UCSD-AML1 (cell line): Measurements from ENCODE around the gene PCDH1.

Source experiments
- DNase-seq: peaks from one replicate; lab custom pipeline; 2025; ENCODE audit not compliant: unreplicated experiment; lab: John Stamatoyannopoulos, UW

PCDH1 gene

DNA sequence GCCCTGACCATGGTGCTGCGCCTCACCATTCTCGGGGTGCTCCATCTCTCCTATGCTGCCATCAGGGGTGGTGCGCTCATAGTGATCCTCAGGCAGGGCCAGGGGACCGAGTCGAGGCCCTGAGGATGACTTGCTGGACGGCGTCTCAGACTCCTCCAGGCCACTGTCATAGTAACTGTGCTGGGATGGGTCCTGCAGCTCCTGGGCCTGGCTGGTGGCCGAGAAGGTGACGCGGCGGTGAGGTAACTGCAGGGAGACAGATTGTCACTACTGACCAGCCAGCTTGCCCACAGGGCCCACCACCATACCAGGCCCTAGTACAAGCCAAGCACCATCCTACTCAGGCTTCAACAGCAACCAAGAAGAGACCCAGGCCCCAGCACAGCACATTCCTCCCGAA, 21.0 kb downstream of the PCDH1 start:
- no peak for DNase-seq

DNA sequence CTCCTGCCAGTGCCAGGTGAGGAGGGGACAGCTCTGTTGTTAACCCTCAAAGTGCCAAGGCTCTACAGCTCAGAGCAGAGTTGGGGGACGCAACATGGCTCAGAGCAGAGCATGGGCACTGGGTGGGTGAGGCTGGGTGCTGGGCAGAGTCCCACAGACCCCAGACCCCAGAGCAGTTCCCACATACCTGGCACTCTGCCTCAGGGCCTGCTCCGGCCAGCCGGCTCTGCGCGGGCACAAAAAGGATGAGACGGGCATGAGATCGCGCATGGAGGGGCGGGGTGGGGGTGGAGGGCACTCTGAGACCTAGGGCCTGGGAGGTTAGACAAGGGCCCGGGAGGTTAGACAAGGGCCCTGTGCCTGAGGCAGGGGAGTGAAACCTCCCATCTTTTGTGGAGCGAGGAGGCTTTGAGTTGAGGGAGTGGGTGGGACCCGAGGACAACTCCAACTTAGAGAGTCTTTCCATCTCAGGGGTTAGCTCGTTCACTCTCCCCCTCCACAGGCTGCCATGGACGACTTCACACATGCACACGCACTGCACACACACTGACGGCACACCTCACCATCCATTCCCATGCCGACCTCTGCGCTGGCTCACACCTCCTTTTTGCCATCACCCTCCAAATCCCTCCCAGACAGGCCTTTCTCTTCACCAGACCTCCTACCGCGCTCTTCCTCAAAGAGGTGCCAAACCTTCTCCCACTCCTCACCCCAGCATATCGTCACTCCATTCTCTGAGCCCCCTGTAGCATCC, 22.0 kb downstream of the PCDH1 start:
- no peak for DNase-seq

DNA sequence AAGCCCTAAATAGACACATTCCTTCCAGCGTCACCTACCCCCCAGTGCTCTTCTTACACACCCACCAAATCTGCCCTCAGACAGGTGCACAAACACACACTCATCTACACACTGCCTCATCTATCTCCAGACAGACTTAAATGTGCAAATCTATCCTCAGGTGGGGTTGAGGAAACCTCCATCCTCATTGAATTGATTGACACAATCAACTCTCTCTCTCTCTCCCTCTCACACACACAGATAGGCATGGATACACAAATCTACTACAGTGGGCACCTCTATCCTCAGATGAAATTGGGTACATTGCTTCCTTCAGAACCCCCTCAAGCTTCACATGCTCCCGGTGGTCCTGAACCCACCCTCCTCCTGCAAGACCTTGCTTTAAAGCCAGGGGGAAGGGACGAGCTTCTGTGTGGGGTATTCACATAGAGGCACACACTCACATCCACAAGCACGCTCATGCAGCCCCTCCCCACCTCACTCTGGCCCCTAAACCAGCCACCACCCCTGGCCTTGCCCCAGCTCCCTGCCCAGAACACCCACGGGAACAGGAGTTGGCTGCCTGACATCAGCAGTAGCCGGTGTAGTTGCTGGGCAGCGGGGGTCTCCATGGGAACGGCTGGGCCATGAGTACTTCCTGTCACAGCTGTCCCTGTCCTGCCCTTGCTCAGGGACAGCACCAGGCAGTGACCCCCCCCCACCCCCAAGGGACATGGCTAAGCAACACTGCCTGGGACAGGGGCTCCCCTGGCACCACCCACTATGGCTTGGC, 22.8 kb downstream of the PCDH1 start:
- no peak for DNase-seq

DNA sequence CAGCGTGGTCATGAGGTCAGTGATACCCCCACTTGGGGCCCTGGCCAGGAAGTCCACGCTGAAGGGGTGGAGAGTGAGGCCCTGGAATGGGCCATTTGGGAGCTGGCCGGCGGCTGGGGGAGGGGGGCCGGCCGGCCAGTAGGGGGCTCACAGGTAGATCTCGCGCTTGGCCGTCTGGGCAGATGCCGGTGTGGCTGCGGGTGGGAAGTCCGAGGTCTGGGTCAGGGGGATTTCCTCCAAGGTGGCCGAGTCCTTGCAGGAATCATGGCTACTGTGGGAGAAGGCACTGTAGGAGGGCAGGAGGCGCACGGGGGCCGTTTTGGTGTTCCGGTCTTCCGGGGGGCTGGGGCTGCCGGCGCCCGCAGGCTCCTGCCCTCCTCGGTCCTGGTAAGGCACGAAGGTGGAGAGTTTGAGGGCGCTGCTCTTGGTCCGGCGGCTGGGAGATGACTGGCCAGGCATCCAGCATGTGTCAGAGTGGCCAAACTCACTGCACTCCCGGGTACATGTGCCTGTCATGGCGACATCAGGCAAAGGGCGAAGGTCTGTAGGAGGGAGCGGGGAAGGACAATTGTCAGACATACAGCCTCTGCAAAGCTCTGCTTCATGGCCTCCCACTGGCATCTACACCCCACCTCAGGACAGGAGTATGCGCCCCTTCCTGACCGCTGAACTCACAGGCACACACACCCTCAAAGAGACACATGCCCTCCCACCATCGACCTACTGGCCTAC, 24.1 kb downstream of the PCDH1 start:
- no peak for DNase-seq

DNA sequence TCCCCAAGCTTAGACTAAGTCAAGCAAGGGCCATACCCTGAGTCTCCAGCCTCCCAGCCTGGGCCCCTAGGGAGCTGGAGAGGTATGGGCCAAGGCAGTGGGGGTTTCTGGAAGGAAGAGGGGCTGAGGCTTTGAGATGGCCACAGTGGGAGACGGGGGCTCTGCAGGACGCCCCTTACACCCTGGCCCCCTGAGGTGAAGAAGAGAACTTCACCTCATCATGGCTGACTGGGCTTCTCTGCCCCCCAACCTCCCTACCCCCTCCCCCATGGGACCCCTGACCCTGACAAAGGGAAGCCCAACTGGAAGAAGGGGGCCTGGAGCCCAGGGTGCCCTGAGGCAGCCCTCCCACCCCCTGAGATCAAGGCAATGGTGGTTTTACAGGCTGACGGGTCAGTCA, 25.8 kb downstream of the PCDH1 start:
- no peak for DNase-seq

DNA sequence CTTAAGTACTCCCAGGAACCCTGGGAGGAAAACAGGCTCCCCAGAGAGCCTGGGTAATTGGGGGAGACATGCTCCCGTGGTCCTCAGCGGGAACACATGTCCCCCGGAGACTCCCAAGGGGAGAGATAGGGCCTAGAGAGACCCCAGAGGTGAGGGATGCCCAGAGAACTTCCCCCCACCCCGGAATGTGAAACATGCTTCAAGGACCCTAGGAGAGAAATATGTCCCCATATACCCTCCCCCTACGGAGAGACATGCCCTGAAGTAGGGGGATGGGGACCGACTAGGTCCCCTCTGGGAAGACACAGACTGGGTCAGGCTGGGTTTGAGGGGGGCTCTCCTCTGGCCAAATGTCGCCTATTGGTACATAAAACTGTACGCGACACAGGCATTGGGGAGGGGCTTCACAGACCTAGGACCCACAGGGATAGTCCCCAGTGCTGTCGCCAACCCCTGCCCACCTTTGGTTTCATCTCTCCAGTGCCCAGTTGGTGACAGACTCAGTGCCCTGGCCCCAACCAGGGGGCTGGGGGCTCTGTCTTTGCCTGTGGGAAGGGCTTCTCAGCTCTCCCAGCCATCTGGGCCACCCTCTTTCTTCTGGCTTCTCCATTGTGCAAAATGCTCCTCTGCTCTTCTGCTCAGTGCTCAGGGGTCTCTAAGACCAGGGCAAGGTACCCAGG, 26.9 kb downstream of the PCDH1 start:
- DNase-seq, result peak; percentile 23

DNA sequence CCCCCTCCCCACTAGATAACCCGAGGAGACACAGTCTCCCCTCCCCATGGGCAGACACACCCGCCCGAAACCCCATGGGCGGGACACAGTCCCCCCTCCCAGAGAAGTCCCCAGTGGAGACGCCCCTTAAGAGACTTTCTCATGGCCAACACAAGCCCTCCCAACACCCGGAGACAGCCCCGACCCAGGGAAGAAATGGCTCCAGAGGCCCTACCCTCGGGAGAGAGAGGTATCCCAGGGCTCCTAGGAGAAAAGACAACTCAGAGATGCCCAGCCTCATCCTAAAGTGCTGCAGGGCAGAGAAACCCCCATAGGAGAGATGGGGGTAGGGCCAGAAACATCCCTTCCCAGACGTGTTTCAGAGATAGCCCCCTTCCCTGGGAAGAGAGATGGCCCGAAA, 27.4 kb downstream of the PCDH1 start:
- no peak for DNase-seq

DNA sequence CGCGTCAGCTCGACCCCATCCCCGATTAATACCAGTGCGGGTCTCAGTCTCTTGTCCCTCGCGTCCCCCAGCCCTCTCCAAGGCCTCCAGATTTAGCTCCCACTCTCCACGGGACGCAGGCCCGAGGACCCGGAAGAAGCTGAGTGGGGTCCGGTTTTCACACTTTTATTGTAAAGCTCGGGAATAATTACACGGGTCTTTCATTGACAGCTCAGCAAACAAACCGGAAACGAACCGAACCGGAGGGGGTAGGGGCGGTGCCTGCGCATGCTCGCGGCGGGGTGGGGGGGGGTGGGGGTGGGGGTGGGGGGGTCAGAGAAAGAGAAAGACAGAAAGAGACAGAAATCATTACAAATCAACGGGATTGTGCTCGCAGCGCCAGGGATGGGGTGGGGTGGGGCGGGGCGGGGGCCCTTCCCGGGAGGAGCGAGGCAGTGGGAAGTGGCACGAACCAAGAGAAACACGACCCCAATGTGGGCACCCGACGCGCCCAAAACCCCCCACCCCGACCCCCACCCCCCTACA, 27.9 kb downstream of the PCDH1 start:
- DNase-seq, result no peak

DNA sequence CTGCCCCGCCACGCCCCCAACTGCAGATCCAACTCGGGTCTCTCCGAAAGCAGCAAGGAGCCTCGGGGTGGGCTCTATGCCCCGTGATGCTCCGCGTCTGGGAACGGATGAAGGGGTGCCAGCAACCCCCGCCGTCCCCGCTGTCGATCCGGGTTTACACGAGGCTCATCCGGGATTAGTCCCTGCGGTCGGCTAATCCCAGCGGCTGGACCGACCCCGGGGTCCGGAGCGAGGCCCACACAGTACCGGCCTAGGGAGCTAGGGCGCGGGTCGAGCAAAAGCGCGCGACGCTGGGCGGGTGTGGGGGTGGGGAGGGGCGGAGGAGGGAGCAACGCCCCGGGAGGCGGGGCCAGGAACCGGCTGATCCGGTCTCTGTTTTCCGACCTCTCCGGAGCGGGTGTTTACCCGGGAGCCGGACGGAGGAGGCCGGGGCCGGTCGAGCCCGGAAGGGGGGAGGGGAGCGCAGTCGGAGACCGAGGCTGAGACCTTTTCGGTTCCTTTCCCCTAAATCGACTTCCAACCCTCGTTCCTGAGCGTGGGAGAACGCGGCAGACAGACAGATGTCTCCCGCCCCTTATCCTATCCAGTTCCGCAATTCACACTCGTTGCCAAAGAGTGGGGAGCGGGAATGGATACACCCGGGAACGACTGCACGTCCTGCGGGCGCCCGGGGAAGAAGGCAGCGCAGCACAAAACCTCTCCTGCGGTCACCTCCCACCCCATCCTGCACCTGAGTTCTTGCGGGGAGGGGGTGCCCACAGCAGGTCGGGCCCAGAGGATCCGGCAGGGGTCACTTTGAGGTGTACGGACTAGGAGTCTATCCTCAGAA, 28.6 kb downstream of the PCDH1 start:
- DNase-seq, result peak; percentile 83

DNA sequence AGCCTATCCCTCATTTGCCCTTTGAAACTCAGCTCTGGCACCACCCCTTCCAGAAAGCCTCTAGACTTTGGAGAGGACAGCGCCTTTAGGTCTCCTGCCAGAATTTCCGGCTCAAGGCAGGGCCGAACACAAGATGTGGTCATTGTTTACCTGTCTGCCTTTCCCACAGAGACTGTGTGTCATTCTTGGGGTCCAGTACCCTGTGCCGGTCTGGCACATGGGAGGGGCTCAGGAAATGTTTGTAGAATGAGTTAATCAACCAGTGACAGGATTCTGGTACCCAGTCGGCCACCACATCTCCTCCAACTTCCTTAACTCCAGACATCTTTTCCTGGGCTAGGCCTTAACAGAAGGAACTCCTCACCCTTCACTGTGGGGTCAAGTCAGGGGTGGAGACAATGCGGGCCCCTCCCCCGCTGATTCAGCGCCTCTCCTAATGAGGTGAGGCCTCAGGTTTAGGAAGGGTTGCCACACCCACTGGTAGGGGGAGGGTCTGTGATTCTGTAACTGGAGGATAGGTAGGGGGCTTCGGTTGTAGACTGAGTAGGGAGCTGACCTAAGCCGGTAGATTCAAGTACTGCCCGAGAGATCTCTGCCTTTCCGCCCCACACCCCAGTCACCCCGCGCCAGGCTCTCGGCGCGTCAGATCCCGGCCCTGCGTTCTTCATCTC, 29.3 kb downstream of the PCDH1 start:
- DNase-seq, result peak; percentile 78

DNA sequence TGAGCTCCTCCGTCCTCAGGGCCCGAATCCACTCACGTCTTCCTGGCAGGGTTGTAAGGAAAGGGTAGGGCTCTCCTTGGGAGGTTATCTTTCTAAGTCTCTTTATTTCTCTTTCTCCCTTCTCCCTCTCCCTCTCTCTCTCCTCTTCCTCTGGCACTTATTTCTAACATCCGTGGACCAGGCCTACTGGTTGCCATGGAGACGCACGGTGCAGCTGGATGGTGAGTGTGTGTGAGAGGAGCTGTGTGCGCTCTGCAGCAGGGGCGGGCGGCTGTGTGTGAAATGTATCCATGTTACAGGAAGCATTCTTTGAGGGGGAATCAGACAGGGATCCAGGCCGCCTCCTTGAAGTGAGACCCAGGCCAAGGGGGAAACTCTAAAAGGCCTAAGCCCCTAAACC, 32.2 kb downstream of the PCDH1 start:
- no peak for DNase-seq

DNA sequence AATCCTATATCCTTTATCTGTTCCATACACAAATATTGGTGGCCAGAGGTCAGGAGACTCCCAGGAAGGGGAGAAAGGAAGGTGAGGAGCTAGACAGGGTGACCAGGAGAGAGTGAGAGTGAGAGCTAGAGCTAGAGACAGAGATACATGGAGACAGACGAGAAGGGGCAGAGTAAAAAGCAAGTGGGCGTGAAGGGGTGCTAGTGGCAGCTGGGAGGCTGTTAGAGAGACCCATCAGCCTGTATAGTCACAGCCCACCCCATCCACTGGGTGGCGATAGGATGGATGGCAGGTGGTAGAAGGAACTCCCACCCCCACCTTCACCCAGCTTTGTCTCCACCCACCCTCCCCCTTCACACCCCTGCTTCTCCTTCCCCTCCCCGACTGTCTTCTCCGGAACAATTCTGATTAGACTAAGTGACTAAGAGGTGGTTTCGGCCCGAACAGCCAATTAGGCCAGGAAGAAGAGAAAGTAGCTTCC, 32.8 kb downstream of the PCDH1 start:
- peak; percentile 30 for DNase-seq

DNA sequence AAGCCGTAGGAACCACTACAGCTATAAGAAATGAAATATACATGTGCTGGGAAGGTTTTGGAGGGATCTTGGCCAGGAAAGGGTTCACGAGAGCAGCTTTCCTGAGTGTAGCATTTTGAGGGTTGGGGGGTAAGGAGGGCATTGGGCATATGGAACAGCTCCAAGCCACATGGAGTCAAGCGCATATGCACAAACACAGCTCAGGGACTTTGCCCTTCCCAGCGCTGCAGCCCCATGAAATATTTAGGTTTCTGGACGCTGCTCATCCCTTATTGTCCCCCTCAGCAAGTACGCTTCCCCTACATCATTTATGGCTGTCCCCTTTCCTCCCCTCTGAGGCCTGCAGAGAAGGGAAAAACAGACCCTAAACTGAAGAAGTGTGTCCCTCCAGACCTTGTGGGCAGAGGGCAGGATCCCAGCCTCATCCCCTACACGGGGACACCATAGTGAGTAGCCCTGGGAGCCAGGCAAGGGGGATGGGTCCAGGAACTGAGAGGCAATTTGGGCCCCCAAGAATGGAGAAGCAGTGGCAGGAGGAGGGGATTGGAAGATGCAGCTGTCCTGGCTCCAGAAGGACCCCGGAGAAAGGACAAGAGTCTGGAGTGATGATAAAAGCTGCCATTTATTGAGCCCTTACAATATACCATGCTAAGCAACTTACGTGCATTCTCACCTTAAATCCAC, 33.7 kb downstream of the PCDH1 start:
- no peak for DNase-seq

DNA sequence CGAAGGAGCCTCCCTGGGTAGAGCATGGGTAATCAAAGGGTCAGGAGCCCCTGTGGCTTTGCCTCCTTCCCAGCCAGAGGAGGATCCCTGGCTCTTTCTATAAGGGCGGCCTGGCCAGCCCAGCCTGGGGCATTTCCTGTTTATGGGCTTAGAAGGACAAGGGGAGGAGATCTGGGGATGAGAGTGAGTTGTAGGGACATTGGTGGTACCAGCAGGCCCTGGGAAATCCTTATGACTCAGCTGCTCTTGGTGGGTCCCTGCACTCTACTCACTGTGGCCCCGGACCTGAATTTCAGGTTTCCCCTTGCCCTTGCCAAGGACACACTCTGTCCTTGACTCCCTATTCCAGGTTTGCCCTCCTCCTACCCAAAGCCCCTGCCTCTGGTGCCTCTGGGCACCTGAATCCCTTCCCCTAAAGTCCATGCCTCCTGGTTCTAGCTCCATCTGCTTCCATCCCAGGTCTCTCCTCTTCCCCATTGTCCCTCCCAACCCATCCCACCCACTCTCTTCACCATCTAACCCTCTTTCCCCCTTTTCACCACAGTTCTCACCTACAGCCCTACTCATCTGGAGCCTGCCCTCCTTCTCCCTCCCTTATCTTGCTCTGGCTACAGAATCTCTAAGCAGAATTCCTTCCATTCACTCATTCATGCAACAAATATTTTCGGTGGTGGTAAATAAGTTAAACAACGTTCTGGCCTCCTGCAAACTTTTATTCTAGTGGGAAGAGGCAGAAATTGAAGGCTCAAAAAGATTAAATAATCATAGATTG, 34.9 kb downstream of the PCDH1 start:
- no peak for DNase-seq

DNA sequence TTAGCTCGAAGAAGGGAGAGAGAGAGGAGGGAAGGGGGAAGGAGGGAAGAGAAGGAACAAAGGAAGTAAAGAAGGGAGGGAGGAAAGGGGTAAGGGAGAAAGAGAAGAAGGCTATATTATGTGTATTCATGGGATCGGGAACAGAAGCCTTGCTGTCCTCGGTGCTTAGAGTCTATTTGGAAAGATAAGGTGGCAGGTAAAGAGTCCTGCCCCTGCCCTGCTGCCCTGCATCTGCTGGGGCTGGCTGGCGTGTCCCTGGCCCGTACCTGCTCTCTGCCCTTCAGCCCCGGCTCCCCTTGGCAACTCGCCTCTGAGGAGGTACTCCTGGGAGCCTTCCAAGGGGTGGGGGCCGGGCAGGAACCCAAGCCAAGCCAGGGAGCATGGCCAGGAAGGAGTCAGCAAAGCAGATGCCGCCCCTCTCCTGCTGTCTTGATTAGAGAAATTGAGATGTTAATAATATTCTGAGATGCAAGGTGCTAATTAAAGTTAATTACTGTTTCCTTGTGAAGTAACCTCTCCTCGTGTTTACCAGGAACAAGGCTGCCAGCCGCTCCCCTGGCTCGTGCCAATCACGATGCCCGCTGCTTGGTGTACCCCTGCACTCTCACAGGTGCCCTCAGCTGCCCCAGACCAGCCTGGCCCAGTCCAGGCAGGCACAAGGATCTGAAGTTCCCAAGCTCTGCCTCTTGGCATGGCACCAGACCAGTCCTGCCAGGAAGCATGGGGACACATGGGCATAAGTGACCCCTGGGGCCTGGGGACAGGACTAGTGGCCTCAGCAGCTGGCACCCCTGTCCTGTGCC, 36.6 kb downstream of the PCDH1 start:
- no peak for DNase-seq

DNA sequence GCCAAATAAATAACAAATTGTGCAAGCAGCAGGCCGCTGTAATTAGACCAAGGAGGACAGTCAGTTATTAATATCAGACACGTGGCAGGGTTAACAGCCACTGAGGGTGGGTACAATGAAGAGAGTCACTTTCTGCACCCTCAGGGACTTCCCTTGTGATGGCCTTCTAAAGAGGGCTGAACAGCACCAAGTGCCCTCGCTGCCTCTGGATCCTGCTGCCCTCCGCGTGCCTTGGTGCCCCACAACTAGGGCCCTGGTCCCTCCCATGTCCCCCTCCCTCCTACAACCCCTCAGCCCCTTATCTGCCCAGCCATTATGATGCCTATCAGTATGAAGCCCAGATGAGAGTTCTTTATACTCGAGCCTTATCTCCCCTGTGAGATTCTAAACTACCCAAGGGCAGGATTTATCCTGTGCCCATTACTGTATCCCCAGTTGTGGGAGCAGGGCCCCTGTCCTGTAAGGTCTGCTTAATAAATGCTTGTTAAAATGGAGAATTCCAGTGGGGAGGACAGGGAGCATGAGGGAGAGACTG, 37.3 kb downstream of the PCDH1 start:
- DNase-seq, result no peak

DNA sequence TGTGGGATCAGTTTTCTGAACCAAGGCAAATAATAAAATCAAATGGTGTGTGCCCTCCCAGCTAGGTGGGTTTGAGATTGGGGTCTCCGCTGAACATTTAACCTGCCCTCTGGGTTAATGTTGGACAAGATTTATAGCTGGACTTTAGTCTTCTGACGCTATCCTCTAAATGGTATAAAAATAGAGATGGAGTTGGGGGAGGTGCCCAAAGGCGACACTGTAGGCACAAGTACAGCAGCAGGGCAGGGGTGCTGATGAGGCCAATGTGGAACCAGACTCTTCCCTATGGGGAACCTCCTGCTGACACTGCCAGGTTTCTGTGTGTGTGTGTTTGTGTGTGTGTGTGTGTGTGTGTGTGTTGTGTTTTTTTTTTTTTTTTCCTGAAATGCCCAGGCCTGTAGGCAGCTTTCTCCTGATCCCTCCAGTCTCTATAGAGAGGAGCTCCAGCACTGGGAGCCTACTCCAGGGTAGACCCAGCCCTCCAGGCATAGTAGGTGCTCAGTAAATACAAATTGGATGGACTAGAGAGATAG, 37.9 kb downstream of the PCDH1 start:
- DNase-seq, result no peak
